Myocyte (in vitro differentiated cells): ENCODE measurements around the gene C4orf50. TPM values are rescaled to one million over a fixed set of nuclear protein-coding genes. Genes with fewer than 3 reads are reported as not detected.

Experiments
- DNase-seq: peaks from one replicate; pipeline ENCODE4 v3.0.0-alpha.2; 2012; ENCODE audit warnings: low read depth
- total RNA-seq: library from RNA; depleted of rRNA; stranded (reverse); fragments of >200 nt; gene quantifications from 2 replicates; pipeline ENCODE4 v1.2.3, GENCODE V29; 2014

Gene C4orf50
- total RNA-seq, 1 donor from 2014 or later: 0.05 TPM

- DNase-seq: no peak
These were observed 45.2 kb downstream of the C4orf50 start for GRCh38 chr4:5973033-5973432.

GRCh38 chr4:5972571-5972970, 45.7 kb downstream of the C4orf50 start:
- no peak for DNase-seq

- no peak for DNase-seq
These were observed 47.2 kb downstream of the C4orf50 start for GRCh38 chr4:5971078-5971450.

- DNase-seq: no peak
These were observed 47.7 kb downstream of the C4orf50 start for GRCh38 chr4:5970381-5971077.

GRCh38 chr4:5969777-5970176, 48.5 kb downstream of the C4orf50 start:
- DNase-seq: no peak

GRCh38 chr4:5969336-5969735, 48.9 kb downstream of the C4orf50 start:
- DNase-seq: no peak

- no peak for DNase-seq
These were observed 50.0 kb downstream of the C4orf50 start for GRCh38 chr4:5968246-5968645.

GRCh38 chr4:5967783-5968182, 50.4 kb downstream of the C4orf50 start:
- no peak for DNase-seq

GRCh38 chr4:5965225-5965624, 53.0 kb downstream of the C4orf50 start:
- no peak for DNase-seq

GRCh38 chr4:5964030-5964429, 54.2 kb downstream of the C4orf50 start:
- DNase-seq: no peak

GRCh38 chr4:5963611-5964010, 54.6 kb downstream of the C4orf50 start:
- DNase-seq: no peak

- no peak for DNase-seq
These were observed 55.8 kb downstream of the C4orf50 start for GRCh38 chr4:5962416-5962815.

GRCh38 chr4:5960252-5960880, 57.9 kb downstream of the C4orf50 start:
- DNase-seq: no peak

GRCh38 chr4:5959211-5959982, 58.8 kb downstream of the C4orf50 start:
- no peak for DNase-seq

- DNase-seq: no peak
These were observed 60.0 kb downstream of the C4orf50 start for GRCh38 chr4:5958199-5958735.

- DNase-seq: no peak
These were observed 61.2 kb downstream of the C4orf50 start for GRCh38 chr4:5957076-5957475.

GRCh38 chr4:5956285-5957021, 61.8 kb downstream of the C4orf50 start:
- no peak for DNase-seq

GRCh38 chr4:5955856-5956255, 62.4 kb downstream of the C4orf50 start:
- no peak for DNase-seq

GRCh38 chr4:5955201-5955821, 62.9 kb downstream of the C4orf50 start:
- DNase-seq: no peak

- DNase-seq: no peak
These were observed 64.0 kb downstream of the C4orf50 start for GRCh38 chr4:5954056-5954760.
